Measurements from ENCODE around the gene ARHGAP18. TPM values are rescaled to one million over a fixed set of nuclear protein-coding genes. Genes with fewer than 3 reads are reported as not detected.

The ARHGAP18 gene
- total and polyA plus RNA-seq, 2 of the 13 experiments (the other 11 are each of a cell fraction or from before 2014, with no cell fraction given): 58.2 to 115 TPM

DNA sequence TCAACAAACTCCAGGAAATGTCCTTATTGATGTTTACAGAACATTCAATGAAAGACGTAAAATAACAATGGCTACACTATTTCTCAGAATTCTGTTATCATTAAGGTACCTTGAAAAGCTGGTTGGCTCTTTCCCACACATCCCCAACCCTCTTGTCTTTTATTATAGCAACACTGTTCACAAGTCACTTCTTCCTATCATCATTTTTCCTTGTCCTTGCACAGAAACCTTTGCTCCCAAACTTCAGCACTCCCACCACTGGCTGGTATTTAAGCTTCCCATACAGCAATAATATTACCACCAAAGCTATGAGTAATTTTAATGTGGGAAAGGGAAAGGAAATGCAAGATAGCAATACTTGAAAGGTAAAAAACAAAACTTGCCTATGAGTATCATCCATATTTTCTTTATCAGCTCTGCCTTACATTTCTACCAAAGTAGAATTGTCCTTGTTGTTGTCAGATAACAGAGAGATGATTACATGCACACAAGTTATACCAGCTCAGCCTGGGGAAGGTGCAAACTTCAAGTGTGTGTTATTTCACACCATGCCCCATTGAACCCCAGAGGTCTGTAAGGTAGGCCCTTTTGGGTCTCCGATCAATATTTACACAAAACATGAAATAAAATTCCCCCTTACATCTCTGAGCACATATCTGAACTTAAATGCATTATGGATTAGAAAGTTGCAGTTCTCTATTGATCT, 32.2 kb downstream of the ARHGAP18 start (continued):
- TF ChIP-seq TEAD3 (CRISPR knock-in tag; optimal IDR thresholded peaks at IDR 0.05; ENCODE audit: borderline replicate concordance) (no peak), ZNF746 (CRISPR knock-in tag; IDR thresholded peaks at IDR 0.05) (no peak), FOXK2 (IDR thresholded peaks at IDR 0.05) (no peak), HNF4A (CRISPR knock-in tag; IDR thresholded peaks at IDR 0.05) (peak; percentile 74), FOXP1 (IDR thresholded peaks at IDR 0.05) (no peak), FOXP1 (CRISPR knock-in tag; IDR thresholded peaks at IDR 0.05) (peak; percentile 22; the same call in 1 of the 2 replicates), SOX6 (IDR thresholded peaks at IDR 0.05) (no peak), SOX6 (CRISPR knock-in tag; IDR thresholded peaks at IDR 0.05) (0 out of 2 replicates have a peak, but pooled peaks have one; percentile 23), KDM6A (CRISPR knock-in tag; IDR thresholded peaks at IDR 0.05; ENCODE audit: low read depth) (no peak), ZNF629 (CRISPR knock-in tag; conservative IDR thresholded peaks at IDR 0.05) (no peak), HMGA1 (CRISPR knock-in tag; conservative IDR thresholded peaks at IDR 0.05) (no peak), HIC2 (CRISPR knock-in tag; IDR thresholded peaks at IDR 0.05; ENCODE audit: low read depth) (no peak), REPIN1 (CRISPR knock-in tag; IDR thresholded peaks at IDR 0.05; ENCODE audit: borderline replicate concordance, low read depth) (no peak), DMAP1 (CRISPR knock-in tag; IDR thresholded peaks at IDR 0.05) (0 out of 2 replicates have a peak, but pooled peaks have one; percentile 27), ARID3A (IDR thresholded peaks at IDR 0.05; ENCODE audit: low read depth, low read length) (peak; percentile 37; the same call in 1 of the 2 replicates), GLMP (CRISPR knock-in tag; IDR thresholded peaks at IDR 0.05; ENCODE audit: borderline replicate concordance) (no peak)
- TF ChIP-seq, protein P1, sequence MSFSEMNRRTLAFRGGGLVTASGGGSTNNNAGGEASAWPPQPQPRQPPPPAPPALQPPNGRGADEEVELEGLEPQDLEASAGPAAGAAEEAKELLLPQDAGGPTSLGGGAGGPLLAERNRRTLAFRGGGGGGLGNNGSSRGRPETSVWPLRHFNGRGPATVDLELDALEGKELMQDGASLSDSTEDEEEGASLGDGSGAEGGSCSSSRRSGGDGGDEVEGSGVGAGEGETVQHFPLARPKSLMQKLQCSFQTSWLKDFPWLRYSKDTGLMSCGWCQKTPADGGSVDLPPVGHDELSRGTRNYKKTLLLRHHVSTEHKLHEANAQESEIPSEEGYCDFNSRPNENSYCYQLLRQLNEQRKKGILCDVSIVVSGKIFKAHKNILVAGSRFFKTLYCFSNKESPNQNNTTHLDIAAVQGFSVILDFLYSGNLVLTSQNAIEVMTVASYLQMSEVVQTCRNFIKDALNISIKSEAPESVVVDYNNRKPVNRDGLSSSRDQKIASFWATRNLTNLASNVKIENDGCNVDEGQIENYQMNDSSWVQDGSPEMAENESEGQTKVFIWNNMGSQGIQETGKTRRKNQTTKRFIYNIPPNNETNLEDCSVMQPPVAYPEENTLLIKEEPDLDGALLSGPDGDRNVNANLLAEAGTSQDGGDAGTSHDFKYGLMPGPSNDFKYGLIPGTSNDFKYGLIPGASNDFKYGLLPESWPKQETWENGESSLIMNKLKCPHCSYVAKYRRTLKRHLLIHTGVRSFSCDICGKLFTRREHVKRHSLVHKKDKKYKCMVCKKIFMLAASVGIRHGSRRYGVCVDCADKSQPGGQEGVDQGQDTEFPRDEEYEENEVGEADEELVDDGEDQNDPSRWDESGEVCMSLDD (CRISPR knock-in tag; IDR thresholded peaks at IDR 0.05; ENCODE audit: borderline replicate concordance): 0 out of 2 replicates have a peak, but pooled peaks have one; percentile 6
- TF ChIP-seq, protein P2, sequence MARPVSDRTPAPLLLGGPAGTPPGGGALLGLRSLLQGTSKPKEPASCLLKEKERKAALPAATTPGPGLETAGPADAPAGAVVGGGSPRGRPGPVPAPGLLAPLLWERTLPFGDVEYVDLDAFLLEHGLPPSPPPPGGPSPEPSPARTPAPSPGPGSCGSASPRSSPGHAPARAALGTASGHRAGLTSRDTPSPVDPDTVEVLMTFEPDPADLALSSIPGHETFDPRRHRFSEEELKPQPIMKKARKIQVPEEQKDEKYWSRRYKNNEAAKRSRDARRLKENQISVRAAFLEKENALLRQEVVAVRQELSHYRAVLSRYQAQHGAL (CRISPR knock-in tag; IDR thresholded peaks at IDR 0.05; ENCODE audit: not compliant biosample characterization): no peak
- TF ChIP-seq, protein P3, sequence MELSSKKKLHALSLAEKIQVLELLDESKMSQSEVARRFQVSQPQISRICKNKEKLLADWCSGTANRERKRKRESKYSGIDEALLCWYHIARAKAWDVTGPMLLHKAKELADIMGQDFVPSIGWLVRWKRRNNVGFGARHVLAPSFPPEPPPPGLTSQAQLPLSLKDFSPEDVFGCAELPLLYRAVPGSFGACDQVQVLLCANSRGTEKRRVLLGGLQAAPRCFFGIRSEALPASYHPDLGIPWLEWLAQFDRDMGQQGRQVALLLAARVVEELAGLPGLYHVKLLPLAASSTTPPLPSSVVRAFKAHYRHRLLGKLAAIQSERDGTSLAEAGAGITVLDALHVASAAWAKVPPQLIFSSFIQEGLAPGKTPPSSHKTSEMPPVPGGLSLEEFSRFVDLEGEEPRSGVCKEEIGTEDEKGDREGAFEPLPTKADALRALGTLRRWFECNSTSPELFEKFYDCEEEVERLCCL (CRISPR knock-in tag; IDR thresholded peaks at IDR 0.05; ENCODE audit: borderline replicate concordance): no peak
